Measurements from ENCODE around the gene CD209.
A peak's percentile ranks its signal among the peaks of the same experiment; 100 is the strongest.

The CD209 gene

DNA sequence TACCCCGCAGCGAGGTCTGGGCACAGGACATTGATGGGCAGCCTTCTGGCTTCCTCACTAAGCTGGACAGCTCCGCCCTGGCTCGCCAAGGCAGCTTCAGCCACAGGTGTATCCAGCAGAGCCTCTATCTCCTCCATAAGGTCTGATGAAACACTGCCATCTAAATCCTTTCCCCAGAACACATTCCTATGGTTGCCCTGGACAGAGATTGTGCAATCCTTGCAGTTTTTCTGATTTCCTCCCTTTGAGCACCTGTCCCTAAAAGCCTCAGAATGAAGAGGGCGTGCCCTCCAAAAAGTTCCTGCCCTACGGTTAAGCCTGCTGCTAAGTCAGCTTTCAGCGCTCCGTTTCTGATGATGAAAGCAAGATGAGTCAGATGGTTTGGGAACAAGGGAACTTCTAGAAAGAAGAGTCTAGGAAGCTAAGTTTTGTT, 36.7 kb upstream of the CD209 start:
- Histone ChIP-seq H3K27me3 (ENCODE audit: insufficient read depth, low read length) (peaks cover 10% of the 10 kb centered on the region), H3K9me3 (ENCODE audit: insufficient read depth, low read depth, low read length) (peaks cover 4% of the 10 kb centered on the region), H2AK5ac (ENCODE audit: low read length) (no peak overlapping the region), H3K18ac (ENCODE audit: low read length) (no peak overlapping the region), H3K9ac (ENCODE audit: low read length) (no peak overlapping the region), H2BK5ac (ENCODE audit: low read depth, low read length, poor library complexity) (no peak overlapping the region), H3K4me3 (ENCODE audit: low read depth, low read length) (no peak overlapping the region), H3K27ac (ENCODE audit: low read depth, low read length) (no peak overlapping the region), H2AFZ (ENCODE audit: insufficient read depth, low read length, poor library complexity) (no peak overlapping the region), H2BK12ac (ENCODE audit: low read length) (no peak overlapping the region), H4K12ac (ENCODE audit: low read depth, low read length) (no peak overlapping the region), H3K36me3 (ENCODE audit: control insufficient read depth in 1 of 2, insufficient read depth in 2 of 2, low read length in 2 of 2) (no peaks in the 10 kb centered on the region), H3K79me2 (ENCODE audit: control insufficient read depth, insufficient read depth, low read length, poor library complexity) (no peaks in the 10 kb centered on the region), H4K91ac (ENCODE audit: low read depth, low read length) (no peak overlapping the region), H3K4me1 (ENCODE audit: control insufficient read depth in 1 of 2, insufficient read depth in 2 of 2, low read length in 2 of 2) (peaks cover 13 to 21% of the 10 kb centered on the region in 2 experiments), H3K79me1 (ENCODE audit: low read length) (no peaks in the 10 kb centered on the region), H2BK120ac (ENCODE audit: insufficient read depth, low read length, poor library complexity) (no peak overlapping the region), H4K8ac (ENCODE audit: low read depth, low read length) (no peak overlapping the region), H3K14ac (ENCODE audit: low read length) (no peak overlapping the region), H3K4me2 (ENCODE audit: low read length) (no peak overlapping the region), H3K4ac (ENCODE audit: low read depth, low read length) (no peak overlapping the region), H3K23ac (ENCODE audit: low read length) (no peak overlapping the region)
- no CpG with 5 or more reads among the region's 8 CpGs for WGBS (ENCODE audit: extremely low coverage, insufficient coverage, insufficient read length)
- DNase-seq, result peak; percentile 98 to 100

- H3K18ac ChIP-seq (ENCODE audit: low read length), result no peak overlapping the region
- H3K27ac ChIP-seq (ENCODE audit: low read depth, low read length), result no peak overlapping the region
- no CpG with 5 or more reads among the region's 12 CpGs for WGBS (ENCODE audit: extremely low coverage, insufficient coverage, insufficient read length)
- no peak overlapping the region for H3K23ac ChIP-seq (ENCODE audit: low read length)
- H2BK5ac ChIP-seq (ENCODE audit: low read depth, low read length, poor library complexity), result no peak overlapping the region
- no peak overlapping the region for H3K4ac ChIP-seq (ENCODE audit: low read depth, low read length)
- H3K36me3 ChIP-seq (ENCODE audit: control insufficient read depth in 1 of 2, insufficient read depth in 2 of 2, low read length in 2 of 2), result no peaks in the 10 kb centered on the region
- peak overlapping the region; percentile 45 for H2BK12ac ChIP-seq (ENCODE audit: low read length)
- H4K8ac ChIP-seq (ENCODE audit: low read depth, low read length), result no peak overlapping the region
- H4K12ac ChIP-seq (ENCODE audit: low read depth, low read length), result no peak overlapping the region
- H2AFZ ChIP-seq (ENCODE audit: insufficient read depth, low read length, poor library complexity), result no peak overlapping the region
- no peaks in the 10 kb centered on the region for H3K27me3 ChIP-seq (ENCODE audit: insufficient read depth, low read length)
- no peak overlapping the region for H3K9ac ChIP-seq (ENCODE audit: low read length)
- H3K79me1 ChIP-seq (ENCODE audit: low read length), result no peaks in the 10 kb centered on the region
- peaks cover 8 to 16% of the 10 kb centered on the region in 2 experiments for H3K4me1 ChIP-seq (ENCODE audit: control insufficient read depth in 1 of 2, insufficient read depth in 2 of 2, low read length in 2 of 2)
- no peak overlapping the region for H2BK120ac ChIP-seq (ENCODE audit: insufficient read depth, low read length, poor library complexity)
- no peak overlapping the region for H4K91ac ChIP-seq (ENCODE audit: low read depth, low read length)
- no peak overlapping the region for H2AK5ac ChIP-seq (ENCODE audit: low read length)
- H3K14ac ChIP-seq (ENCODE audit: low read length), result no peak overlapping the region
- no peaks in the 10 kb centered on the region for H3K9me3 ChIP-seq (ENCODE audit: insufficient read depth, low read depth, low read length)
- no peak overlapping the region for H3K4me2 ChIP-seq (ENCODE audit: low read length)
- H3K79me2 ChIP-seq (ENCODE audit: control insufficient read depth, insufficient read depth, low read length, poor library complexity), result no peaks in the 10 kb centered on the region
- H3K4me3 ChIP-seq (ENCODE audit: low read depth, low read length), result no peak overlapping the region
- peak; percentile 89 to 94 for DNase-seq
These were observed 33.8 kb upstream of the CD209 start for GRCh38 chr19:7781157-7781556.

DNA sequence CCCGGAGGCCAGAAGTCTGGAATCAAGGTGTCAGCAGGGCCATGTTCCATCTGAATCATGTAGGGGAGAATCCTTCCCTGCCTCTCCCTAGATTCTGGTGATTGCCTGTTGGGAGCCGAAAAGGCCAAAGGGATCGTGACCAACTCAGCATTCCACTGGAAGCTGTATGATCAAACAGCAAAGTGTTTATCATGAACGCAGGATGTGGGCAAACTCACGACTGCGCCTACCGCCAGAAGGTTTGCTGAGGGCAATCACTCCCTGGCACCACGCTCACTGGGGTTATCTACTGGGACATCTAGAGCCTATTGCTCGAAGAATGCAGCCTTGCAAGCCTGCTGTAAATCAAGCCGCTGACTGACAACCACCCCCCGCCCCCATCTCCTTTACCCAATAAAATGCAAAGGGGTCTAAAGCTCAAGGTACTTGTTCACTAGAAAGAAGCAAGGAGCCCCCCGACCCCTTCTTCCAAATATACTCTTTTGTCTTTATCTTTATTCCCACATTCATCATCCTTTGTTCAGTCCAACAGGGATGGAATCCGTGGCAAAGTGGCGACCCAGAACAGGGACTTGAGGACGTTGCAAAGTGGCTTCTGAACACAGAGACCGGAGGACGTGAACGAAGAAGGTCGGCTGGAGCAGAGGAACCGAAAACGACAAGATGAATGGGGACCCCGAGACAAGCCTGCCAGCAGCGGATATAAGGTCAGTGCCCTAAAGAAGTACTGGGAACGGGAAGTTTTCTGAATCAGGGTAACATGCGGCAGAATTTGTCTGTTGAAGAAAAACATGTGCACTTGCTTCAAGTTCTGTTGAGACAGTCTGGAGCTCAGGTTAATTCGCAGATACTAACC, 32.5 kb upstream of the CD209 start:
- Histone ChIP-seq H3K9ac (ENCODE audit: low read length) (no peak overlapping the region), H3K4ac (ENCODE audit: low read depth, low read length) (no peak overlapping the region), H2BK12ac (ENCODE audit: low read length) (no peak overlapping the region), H3K27ac (ENCODE audit: low read depth, low read length) (peak overlapping the region; percentile 8), H3K36me3 (ENCODE audit: control insufficient read depth in 1 of 2, insufficient read depth in 2 of 2, low read length in 2 of 2) (no peaks in the 10 kb centered on the region), H3K23ac (ENCODE audit: low read length) (no peak overlapping the region), H3K4me2 (ENCODE audit: low read length) (no peak overlapping the region), H3K27me3 (ENCODE audit: insufficient read depth, low read length) (no peaks in the 10 kb centered on the region), H4K91ac (ENCODE audit: low read depth, low read length) (peak overlapping the region; percentile 9), H2AFZ (ENCODE audit: insufficient read depth, low read length, poor library complexity) (no peak overlapping the region), H3K4me1 (ENCODE audit: control insufficient read depth in 1 of 2, insufficient read depth in 2 of 2, low read length in 2 of 2) (peaks cover 8 to 16% of the 10 kb centered on the region in 2 experiments), H4K12ac (ENCODE audit: low read depth, low read length) (no peak overlapping the region), H3K9me3 (ENCODE audit: insufficient read depth, low read depth, low read length) (no peaks in the 10 kb centered on the region), H2AK5ac (ENCODE audit: low read length) (no peak overlapping the region), H3K18ac (ENCODE audit: low read length) (no peak overlapping the region), H3K4me3 (ENCODE audit: low read depth, low read length) (no peak overlapping the region), H3K14ac (ENCODE audit: low read length) (no peak overlapping the region), H2BK120ac (ENCODE audit: insufficient read depth, low read length, poor library complexity) (no peak overlapping the region), H2BK5ac (ENCODE audit: low read depth, low read length, poor library complexity) (no peak overlapping the region), H3K79me2 (ENCODE audit: control insufficient read depth, insufficient read depth, low read length, poor library complexity) (no peaks in the 10 kb centered on the region), H3K79me1 (ENCODE audit: low read length) (no peaks in the 10 kb centered on the region), H4K8ac (ENCODE audit: low read depth, low read length) (no peak overlapping the region)
- DNase-seq, result peak; percentile 87 to 93
- WGBS (ENCODE audit: extremely low coverage, insufficient coverage, insufficient read length), result no CpG with 5 or more reads among the region's 26 CpGs

GRCh38 chr19:7778081-7778480, 30.7 kb upstream of the CD209 start:
- no peak overlapping the region for H3K4ac ChIP-seq (ENCODE audit: low read depth, low read length)
- WGBS (ENCODE audit: extremely low coverage, insufficient coverage, insufficient read length), result no CpG with 5 or more reads among the region's 5 CpGs
- no peaks in the 10 kb centered on the region for H3K9me3 ChIP-seq (ENCODE audit: insufficient read depth, low read depth, low read length)

More at GRCh38 chr19:7778081-7778480, 30.7 kb upstream of the CD209 start:
- Histone ChIP-seq H2AK5ac (ENCODE audit: low read length) (no peak overlapping the region), H3K14ac (ENCODE audit: low read length) (no peak overlapping the region), H3K4me1 (ENCODE audit: control insufficient read depth in 1 of 2, insufficient read depth in 2 of 2, low read length in 2 of 2) (peaks cover 9 to 17% of the 10 kb centered on the region in 2 experiments), H3K4me3 (ENCODE audit: low read depth, low read length) (no peak overlapping the region), H3K79me1 (ENCODE audit: low read length) (no peaks in the 10 kb centered on the region), H3K27ac (ENCODE audit: low read depth, low read length) (no peak overlapping the region), H3K79me2 (ENCODE audit: control insufficient read depth, insufficient read depth, low read length, poor library complexity) (no peaks in the 10 kb centered on the region), H2BK5ac (ENCODE audit: low read depth, low read length, poor library complexity) (no peak overlapping the region), H4K91ac (ENCODE audit: low read depth, low read length) (no peak overlapping the region), H3K4me2 (ENCODE audit: low read length) (no peak overlapping the region), H3K27me3 (ENCODE audit: insufficient read depth, low read length) (no peaks in the 10 kb centered on the region), H2BK12ac (ENCODE audit: low read length) (no peak overlapping the region), H2BK120ac (ENCODE audit: insufficient read depth, low read length, poor library complexity) (no peak overlapping the region), H3K36me3 (ENCODE audit: control insufficient read depth in 1 of 2, insufficient read depth in 2 of 2, low read length in 2 of 2) (no peaks in the 10 kb centered on the region), H3K18ac (ENCODE audit: low read length) (no peak overlapping the region), H2AFZ (ENCODE audit: insufficient read depth, low read length, poor library complexity) (no peak overlapping the region), H4K12ac (ENCODE audit: low read depth, low read length) (no peak overlapping the region), H3K23ac (ENCODE audit: low read length) (no peak overlapping the region), H3K9ac (ENCODE audit: low read length) (no peak overlapping the region), H4K8ac (ENCODE audit: low read depth, low read length) (no peak overlapping the region)
- no peak for DNase-seq
